Activated T-helper 1 cell treated with Interleukin-2 at 50 U/mL for 16 hours (primary cell): ENCODE data around the gene USP31.

ENCODE experiments used
- DNase-seq: peaks from one replicate; pipeline ENCODE4 v3.0.0-alpha.2; 2020; ENCODE audit warnings: low read depth

The USP31 gene, protein sequence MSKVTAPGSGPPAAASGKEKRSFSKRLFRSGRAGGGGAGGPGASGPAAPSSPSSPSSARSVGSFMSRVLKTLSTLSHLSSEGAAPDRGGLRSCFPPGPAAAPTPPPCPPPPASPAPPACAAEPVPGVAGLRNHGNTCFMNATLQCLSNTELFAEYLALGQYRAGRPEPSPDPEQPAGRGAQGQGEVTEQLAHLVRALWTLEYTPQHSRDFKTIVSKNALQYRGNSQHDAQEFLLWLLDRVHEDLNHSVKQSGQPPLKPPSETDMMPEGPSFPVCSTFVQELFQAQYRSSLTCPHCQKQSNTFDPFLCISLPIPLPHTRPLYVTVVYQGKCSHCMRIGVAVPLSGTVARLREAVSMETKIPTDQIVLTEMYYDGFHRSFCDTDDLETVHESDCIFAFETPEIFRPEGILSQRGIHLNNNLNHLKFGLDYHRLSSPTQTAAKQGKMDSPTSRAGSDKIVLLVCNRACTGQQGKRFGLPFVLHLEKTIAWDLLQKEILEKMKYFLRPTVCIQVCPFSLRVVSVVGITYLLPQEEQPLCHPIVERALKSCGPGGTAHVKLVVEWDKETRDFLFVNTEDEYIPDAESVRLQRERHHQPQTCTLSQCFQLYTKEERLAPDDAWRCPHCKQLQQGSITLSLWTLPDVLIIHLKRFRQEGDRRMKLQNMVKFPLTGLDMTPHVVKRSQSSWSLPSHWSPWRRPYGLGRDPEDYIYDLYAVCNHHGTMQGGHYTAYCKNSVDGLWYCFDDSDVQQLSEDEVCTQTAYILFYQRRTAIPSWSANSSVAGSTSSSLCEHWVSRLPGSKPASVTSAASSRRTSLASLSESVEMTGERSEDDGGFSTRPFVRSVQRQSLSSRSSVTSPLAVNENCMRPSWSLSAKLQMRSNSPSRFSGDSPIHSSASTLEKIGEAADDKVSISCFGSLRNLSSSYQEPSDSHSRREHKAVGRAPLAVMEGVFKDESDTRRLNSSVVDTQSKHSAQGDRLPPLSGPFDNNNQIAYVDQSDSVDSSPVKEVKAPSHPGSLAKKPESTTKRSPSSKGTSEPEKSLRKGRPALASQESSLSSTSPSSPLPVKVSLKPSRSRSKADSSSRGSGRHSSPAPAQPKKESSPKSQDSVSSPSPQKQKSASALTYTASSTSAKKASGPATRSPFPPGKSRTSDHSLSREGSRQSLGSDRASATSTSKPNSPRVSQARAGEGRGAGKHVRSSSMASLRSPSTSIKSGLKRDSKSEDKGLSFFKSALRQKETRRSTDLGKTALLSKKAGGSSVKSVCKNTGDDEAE (N-terminal part only)

GRCh38 chr16:23149267-23149992 lies at the start of gene USP31:
Gene USP31 (minus strand): TSS chr16:23149452. CDS start chr16:23149270, 182 bp downstream.
- DNase-seq, result peak; percentile 84

DNA sequence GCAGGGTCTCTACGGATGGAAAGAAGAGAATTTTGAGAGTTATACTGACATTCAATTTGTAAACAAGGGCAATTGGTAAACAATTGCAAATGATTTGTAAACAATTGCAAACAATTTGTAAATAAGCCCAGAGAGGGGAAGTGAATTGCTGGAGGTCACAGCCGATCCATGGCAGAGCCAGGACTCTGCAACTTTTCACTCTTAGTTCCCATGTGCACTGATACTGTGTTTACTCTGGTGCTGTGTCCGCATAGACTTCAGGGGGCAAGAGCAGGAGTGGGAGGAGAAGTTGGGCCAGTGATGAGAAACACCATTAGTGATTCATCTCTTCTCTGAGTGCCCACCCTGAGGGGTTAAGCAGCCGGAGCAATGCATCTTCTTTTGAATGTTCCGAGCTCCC lies 47.3 kb upstream of the USP31 start:
- DNase-seq, result no peak

GRCh38 chr16:23195366-23195978 lies 46.2 kb upstream of the USP31 start:
- DNase-seq, result no peak

- no peak for DNase-seq
Observed at GRCh38 chr16:23194497-23195221, 45.4 kb upstream of the USP31 start.

DNA sequence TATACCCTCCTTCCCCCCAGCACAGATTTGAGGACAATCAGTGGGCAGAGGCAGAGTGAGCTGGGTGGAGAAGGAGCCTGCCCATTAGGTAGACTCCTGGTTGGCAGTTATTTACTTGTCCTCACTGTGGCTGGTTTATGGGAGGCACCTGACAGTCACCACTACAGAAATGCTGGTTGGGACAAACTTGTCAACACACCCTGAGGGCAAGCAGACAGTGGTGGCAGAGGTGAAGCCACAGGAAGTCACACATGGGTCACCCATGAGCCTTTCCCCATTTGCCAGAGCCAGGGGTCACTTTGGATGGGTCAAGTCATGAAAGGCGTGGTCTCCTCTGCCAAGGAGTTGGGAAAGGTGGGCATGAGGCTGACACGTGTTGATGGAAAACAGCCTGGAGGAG lies 39.7 kb upstream of the USP31 start:
- no peak for DNase-seq

GRCh38 chr16:23187341-23187740 lies 38.1 kb upstream of the USP31 start:
- no peak for DNase-seq

DNA sequence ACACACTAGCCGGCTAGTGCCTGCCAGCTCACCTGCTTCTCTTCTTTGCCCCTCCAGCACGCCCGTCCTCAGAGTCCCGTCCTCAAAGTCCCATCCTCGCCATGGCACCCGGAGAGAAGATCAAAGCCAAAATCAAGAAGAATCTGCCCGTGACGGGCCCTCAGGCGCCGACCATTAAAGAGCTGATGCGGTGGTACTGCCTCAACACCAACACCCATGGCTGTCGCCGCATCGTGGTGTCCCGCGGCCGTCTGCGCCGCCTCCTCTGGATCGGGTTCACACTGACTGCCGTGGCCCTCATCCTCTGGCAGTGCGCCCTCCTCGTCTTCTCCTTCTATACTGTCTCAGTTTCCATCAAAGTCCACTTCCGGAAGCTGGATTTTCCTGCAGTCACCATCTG lies 36.9 kb upstream of the USP31 start:
- no peak for DNase-seq

GRCh38 chr16:23185656-23186055 lies 36.4 kb upstream of the USP31 start:
- DNase-seq, result no peak

GRCh38 chr16:23183543-23183862 lies 34.3 kb upstream of the USP31 start:
- no peak for DNase-seq

- no peak for DNase-seq
Observed at GRCh38 chr16:23182679-23183542, 33.7 kb upstream of the USP31 start, which contains the start of gene SCNN1G. Gene SCNN1G (plus strand): TSS chr16:23182745. CDS start chr16:23186272, 3,527 bp downstream.

DNA sequence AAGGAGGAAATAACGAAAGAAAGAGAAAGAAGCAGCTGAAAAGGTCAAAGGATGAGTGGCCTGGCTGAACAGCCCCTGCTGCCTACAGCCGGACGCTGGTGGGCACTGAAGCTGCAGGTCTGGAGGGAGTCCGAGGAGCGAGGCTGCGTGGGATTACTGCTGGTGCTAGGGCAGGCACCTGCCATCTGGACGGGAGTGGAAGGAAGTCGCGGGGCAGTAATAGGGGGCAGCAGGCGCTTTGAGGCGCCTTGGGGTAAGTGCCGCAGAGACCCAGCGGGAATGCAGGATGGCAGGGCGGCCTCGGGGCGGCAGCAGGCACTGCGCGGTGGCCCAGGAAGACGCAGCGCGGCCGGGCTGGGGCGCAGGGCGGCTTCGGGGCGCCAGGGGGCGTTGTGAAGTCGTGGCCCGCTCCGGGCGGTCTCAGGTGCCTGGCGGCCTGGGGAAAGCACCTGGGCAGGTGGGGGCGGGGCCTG lies 33.0 kb upstream of the USP31 start:
- DNase-seq, result peak; percentile 41

GRCh38 chr16:23181506-23181905 lies 32.3 kb upstream of the USP31 start:
- DNase-seq, result no peak

DNA sequence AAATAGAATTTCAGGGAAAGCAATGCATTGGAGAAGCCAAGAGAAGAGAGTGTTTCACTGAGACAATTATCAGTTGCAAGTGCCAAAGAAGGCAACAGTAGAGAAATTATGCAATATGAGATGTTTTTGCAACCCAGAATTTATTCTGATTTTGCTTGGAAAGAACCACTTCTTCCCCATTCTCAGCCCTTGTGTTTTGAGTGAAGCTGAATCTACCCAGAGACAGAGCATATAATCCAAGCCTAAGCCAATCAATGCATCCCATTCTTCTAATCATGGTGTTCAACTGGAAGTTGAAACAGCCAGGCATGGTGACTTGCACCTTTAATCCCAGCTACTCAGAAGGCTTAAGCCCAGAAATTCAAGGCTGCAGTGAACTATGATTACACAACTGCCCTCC lies 26.4 kb upstream of the USP31 start:
- DNase-seq, result no peak

GRCh38 chr16:23174622-23175021 lies 25.4 kb upstream of the USP31 start:
- no peak for DNase-seq

- no peak for DNase-seq
Observed at GRCh38 chr16:23172994-23173393, 23.7 kb upstream of the USP31 start.

DNA sequence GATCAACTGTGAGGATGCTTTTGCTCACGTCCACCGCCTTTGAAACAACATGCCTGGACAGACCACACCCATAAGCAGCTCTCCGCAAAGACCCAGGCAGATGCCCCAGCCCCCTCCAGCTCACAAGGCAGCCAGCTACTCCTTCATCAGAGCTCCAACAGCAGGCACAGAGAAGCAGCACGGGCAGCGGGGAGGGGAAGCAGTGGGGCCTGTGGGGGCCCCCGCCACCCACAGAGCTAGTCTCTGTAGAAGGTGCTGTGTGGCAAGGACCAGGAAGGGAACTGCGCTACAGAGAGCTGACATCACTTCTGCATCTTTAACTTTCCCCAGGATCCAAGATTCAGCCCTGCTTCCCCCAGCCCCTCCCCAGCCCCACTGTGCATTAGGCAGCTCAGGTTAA lies 23.3 kb upstream of the USP31 start:
- DNase-seq, result no peak

- no peak for DNase-seq
Observed at GRCh38 chr16:23164736-23165135, 15.5 kb upstream of the USP31 start.

DNA sequence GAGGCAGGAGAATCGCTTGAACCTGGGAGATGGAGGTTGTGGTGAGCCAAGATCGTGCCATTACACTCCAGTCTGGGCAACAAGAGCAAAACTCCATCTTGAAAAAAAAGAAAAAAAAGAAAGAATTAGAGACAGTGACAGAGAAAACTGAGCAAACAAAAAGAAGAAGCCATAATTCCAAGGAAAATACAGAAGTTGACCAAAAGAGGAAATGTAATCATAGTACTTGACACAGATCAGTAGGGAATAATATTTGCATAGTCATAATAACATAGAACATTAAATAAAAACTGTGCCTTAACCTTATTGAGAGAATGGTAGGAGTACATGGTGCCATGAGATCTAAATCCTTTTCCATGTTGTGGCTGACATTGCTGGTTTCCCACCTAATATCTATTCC lies 14.7 kb upstream of the USP31 start:
- DNase-seq, result no peak

- no peak for DNase-seq
Observed at GRCh38 chr16:23160574-23160973, 11.3 kb upstream of the USP31 start.
